ENCODE data around the gene TDRD9. TPM values are rescaled to one million over a fixed set of nuclear protein-coding genes. Genes with fewer than 3 reads are reported as not detected.

Gene TDRD9
- total and polyA plus RNA-seq, 2 experiments from 2014 or later, result not detected

DNA sequence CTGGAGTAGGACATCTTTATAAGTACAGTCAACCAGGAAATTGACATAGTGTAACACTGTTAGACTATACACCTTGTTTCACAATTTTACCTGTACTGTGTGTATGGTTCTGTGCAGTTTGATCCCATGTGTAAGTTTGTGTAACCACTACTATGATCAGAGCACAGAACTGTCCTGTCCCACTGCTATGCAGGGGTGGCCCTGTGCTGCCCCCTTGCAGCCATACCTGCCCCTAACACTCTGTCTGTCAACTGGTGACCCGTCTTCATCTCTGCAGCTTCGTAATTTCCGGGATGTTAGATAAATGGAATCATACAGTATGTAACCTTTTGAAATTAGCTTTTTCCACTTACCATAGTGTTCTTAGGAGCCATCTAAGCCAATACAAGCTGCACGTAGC lies 72.7 kb downstream of the TDRD9 start:
- TF ChIP-seq EZH2phosphoT487 (IDR thresholded peaks at IDR 0.05; ENCODE audit: insufficient read depth, low read depth), result no peak
- TF ChIP-seq EZH2 (IDR thresholded peaks at IDR 0.05; ENCODE audit: insufficient read depth, poor library complexity, severe bottlenecking), result no peak
- Histone ChIP-seq H4K20me1 (ENCODE audit: insufficient read depth) (no peaks in the 10 kb centered on the region), H3F3A (ENCODE audit: insufficient read depth) (no peaks in the 10 kb centered on the region), H3K36me3 (ENCODE audit: low read depth) (no peaks in the 10 kb centered on the region), H3K9me3 (ENCODE audit: low read depth) (no peaks in the 10 kb centered on the region), H2AFZ (no peak overlapping the region), H3K79me2 (ENCODE audit: insufficient read depth) (no peaks in the 10 kb centered on the region), H3K9ac (no peak overlapping the region), H3K27me3 (replicated peaks; ENCODE audit: insufficient read depth) (peaks cover 8% of the 10 kb centered on the region; the same call in 1 of the 2 replicates), H3K9me2 (ENCODE audit: insufficient read depth) (no peaks in the 10 kb centered on the region), H3K4me3 (no peak overlapping the region), H3K4me2 (ENCODE audit: unreplicated experiment) (no peak overlapping the region), H3K27ac (no peak overlapping the region), H3K4me1 (ENCODE audit: insufficient read depth) (no peaks in the 10 kb centered on the region)
- DNase-seq, result no peak
- WGBS, 2 experiments (ENCODE audit: low coverage in 1 of 2, low lambda C conversion rate in 2 of 2, missing lambda C conversion rate in 2 of 2), result 49 to 56% methylated on average over 4 of the region's 4 CpGs
- in situ Hi-C loops (cut with MboI), result no loop called here

DNA sequence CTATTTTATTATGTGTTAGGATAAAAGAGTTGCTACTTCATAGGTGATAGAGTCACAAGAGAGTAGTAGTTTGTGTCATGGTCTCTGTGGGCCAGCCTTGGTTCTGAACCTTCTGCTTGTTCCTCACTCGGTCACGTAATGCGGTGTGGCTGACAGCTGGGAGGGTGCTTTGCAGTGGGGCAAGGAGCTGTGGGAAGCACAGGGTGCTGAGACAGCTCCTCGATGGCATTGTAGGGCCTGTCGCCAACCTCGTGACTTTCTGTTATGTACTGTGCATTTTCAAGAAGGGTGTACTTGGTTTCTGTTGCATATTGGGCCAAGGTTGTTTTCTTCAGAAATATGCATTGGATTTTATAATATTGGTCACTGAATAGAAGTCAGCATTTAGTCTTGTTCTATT lies 75.4 kb downstream of the TDRD9 start:
- H3K9ac ChIP-seq, result no peak overlapping the region
- no peak overlapping the region for H2AFZ ChIP-seq
- no peaks in the 10 kb centered on the region for H3F3A ChIP-seq (ENCODE audit: insufficient read depth)
- H3K9me2 ChIP-seq (ENCODE audit: insufficient read depth), result no peaks in the 10 kb centered on the region
- H3K36me3 ChIP-seq (ENCODE audit: low read depth), result no peaks in the 10 kb centered on the region
- no peaks in the 10 kb centered on the region for H4K20me1 ChIP-seq (ENCODE audit: insufficient read depth)
- no peak overlapping the region for H3K4me3 ChIP-seq
- no peak for DNase-seq
- no peaks in the 10 kb centered on the region for H3K9me3 ChIP-seq (ENCODE audit: low read depth)
- H3K27me3 ChIP-seq (replicated peaks; ENCODE audit: insufficient read depth), result no peaks in the 10 kb centered on the region
- in situ Hi-C loops (cut with MboI), result no loop called here
- TF ChIP-seq EZH2 (IDR thresholded peaks at IDR 0.05; ENCODE audit: insufficient read depth, poor library complexity, severe bottlenecking), result no peak
- no peak for TF ChIP-seq EZH2phosphoT487 (IDR thresholded peaks at IDR 0.05; ENCODE audit: insufficient read depth, low read depth)
- H3K4me1 ChIP-seq (ENCODE audit: insufficient read depth), result no peaks in the 10 kb centered on the region
- H3K79me2 ChIP-seq (ENCODE audit: insufficient read depth), result no peaks in the 10 kb centered on the region
- H3K4me2 ChIP-seq (ENCODE audit: unreplicated experiment), result no peak overlapping the region
- 45 to 55% methylated on average over 6 of the region's 6 CpGs for WGBS, 2 experiments (ENCODE audit: low coverage in 1 of 2, low lambda C conversion rate in 2 of 2, missing lambda C conversion rate in 2 of 2)
- no peak overlapping the region for H3K27ac ChIP-seq

DNA sequence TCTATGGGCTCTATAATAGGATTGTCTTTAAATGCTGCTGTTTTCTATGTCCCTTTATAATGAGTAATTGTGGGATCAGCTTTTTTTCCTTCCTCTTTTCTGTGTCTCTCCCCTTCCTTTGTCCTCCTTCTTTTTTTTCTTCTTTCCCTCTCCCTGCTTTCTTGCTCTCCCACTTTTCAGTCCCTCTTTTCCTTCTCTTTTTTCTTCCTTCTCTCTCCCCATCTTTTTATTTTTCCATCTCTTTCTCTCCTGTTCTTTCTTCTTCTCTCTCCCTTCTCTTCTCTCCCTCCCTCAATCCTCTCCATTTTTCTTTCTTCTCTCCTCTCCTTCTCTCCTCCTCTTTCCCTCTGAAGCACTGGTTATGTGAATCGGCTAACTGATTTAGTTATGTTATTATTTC lies 76.6 kb downstream of the TDRD9 start:
- no peak overlapping the region for H3K4me2 ChIP-seq (ENCODE audit: unreplicated experiment)
- no peak overlapping the region for H2AFZ ChIP-seq
- H3K27me3 ChIP-seq (replicated peaks; ENCODE audit: insufficient read depth), result no peaks in the 10 kb centered on the region
- H3K36me3 ChIP-seq (ENCODE audit: low read depth), result no peaks in the 10 kb centered on the region
- TF ChIP-seq EZH2 (IDR thresholded peaks at IDR 0.05; ENCODE audit: insufficient read depth, poor library complexity, severe bottlenecking), result no peak
- TF ChIP-seq EZH2phosphoT487 (IDR thresholded peaks at IDR 0.05; ENCODE audit: insufficient read depth, low read depth), result no peak
- no peaks in the 10 kb centered on the region for H3F3A ChIP-seq (ENCODE audit: insufficient read depth)
- no peak overlapping the region for H3K27ac ChIP-seq
- in situ Hi-C loops (cut with MboI), result no loop called here
- H3K9ac ChIP-seq, result no peak overlapping the region
- DNase-seq, result no peak
- no peak overlapping the region for H3K4me3 ChIP-seq
- H3K79me2 ChIP-seq (ENCODE audit: insufficient read depth), result no peaks in the 10 kb centered on the region
- no peaks in the 10 kb centered on the region for H3K4me1 ChIP-seq (ENCODE audit: insufficient read depth)
- no peaks in the 10 kb centered on the region for H3K9me2 ChIP-seq (ENCODE audit: insufficient read depth)
- WGBS, 2 experiments (ENCODE audit: low coverage in 1 of 2, low lambda C conversion rate in 2 of 2, missing lambda C conversion rate in 2 of 2), result 41 to 43% methylated on average over 1 of the region's 1 CpG
- H4K20me1 ChIP-seq (ENCODE audit: insufficient read depth), result no peaks in the 10 kb centered on the region
- no peaks in the 10 kb centered on the region for H3K9me3 ChIP-seq (ENCODE audit: low read depth)

- in situ Hi-C loops (cut with MboI), result no loop called here
- Histone ChIP-seq H3K4me3 (no peak overlapping the region), H3K36me3 (ENCODE audit: low read depth) (no peaks in the 10 kb centered on the region), H2AFZ (no peak overlapping the region), H3K27ac (no peak overlapping the region), H3K4me2 (ENCODE audit: unreplicated experiment) (no peak overlapping the region), H3F3A (ENCODE audit: insufficient read depth) (no peaks in the 10 kb centered on the region), H3K27me3 (replicated peaks; ENCODE audit: insufficient read depth) (no peaks in the 10 kb centered on the region), H3K9ac (no peak overlapping the region), H4K20me1 (ENCODE audit: insufficient read depth) (no peaks in the 10 kb centered on the region), H3K9me2 (ENCODE audit: insufficient read depth) (no peaks in the 10 kb centered on the region), H3K4me1 (ENCODE audit: insufficient read depth) (no peaks in the 10 kb centered on the region), H3K9me3 (ENCODE audit: low read depth) (no peaks in the 10 kb centered on the region), H3K79me2 (ENCODE audit: insufficient read depth) (no peaks in the 10 kb centered on the region)
- no peak for DNase-seq
- WGBS, 2 experiments (ENCODE audit: low coverage in 1 of 2, low lambda C conversion rate in 2 of 2, missing lambda C conversion rate in 2 of 2), result 62 to 69% methylated on average over 8 of the region's 8 CpGs
- TF ChIP-seq EZH2 (IDR thresholded peaks at IDR 0.05; ENCODE audit: insufficient read depth, poor library complexity, severe bottlenecking) (no peak), EZH2phosphoT487 (IDR thresholded peaks at IDR 0.05; ENCODE audit: insufficient read depth, low read depth) (no peak)
Measured at GRCh38 chr14:104005489-104005888, 77.2 kb downstream of the TDRD9 start.

DNA sequence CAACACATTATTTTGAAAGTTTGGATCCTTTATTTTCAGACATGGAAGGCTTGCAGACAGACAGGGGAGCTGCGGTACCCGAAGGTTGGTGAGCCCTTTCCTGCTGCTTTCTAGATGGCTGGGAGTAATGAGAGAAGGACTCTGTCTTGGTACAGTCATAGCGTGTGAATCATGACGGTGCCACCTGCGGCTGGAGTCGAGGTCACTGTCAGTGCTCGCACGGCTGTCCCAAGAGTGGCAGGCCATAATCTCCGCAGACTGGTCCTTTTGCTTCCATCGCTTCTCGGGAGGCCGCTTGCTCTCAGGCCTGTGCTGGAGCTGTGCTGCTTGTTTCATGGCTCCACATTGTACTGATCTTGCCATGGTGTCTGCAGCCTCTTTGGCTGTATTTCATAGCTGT lies 78.9 kb downstream of the TDRD9 start:
- Histone ChIP-seq H3K9me3 (ENCODE audit: low read depth) (no peaks in the 10 kb centered on the region), H4K20me1 (ENCODE audit: insufficient read depth) (no peaks in the 10 kb centered on the region), H2AFZ (no peak overlapping the region), H3K9ac (no peak overlapping the region), H3K27me3 (replicated peaks; ENCODE audit: insufficient read depth) (no peaks in the 10 kb centered on the region), H3K79me2 (ENCODE audit: insufficient read depth) (no peaks in the 10 kb centered on the region), H3K4me1 (ENCODE audit: insufficient read depth) (no peaks in the 10 kb centered on the region), H3K36me3 (ENCODE audit: low read depth) (no peaks in the 10 kb centered on the region), H3K9me2 (ENCODE audit: insufficient read depth) (no peaks in the 10 kb centered on the region), H3K4me3 (no peak overlapping the region), H3K27ac (no peak overlapping the region), H3F3A (ENCODE audit: insufficient read depth) (no peaks in the 10 kb centered on the region), H3K4me2 (ENCODE audit: unreplicated experiment) (no peak overlapping the region)
- TF ChIP-seq EZH2 (IDR thresholded peaks at IDR 0.05; ENCODE audit: insufficient read depth, poor library complexity, severe bottlenecking) (no peak), EZH2phosphoT487 (IDR thresholded peaks at IDR 0.05; ENCODE audit: insufficient read depth, low read depth) (no peak)
- 78 to 82% methylated on average over 12 of the region's 12 CpGs for WGBS, 2 experiments (ENCODE audit: low coverage in 1 of 2, low lambda C conversion rate in 2 of 2, missing lambda C conversion rate in 2 of 2)
- in situ Hi-C loops (cut with MboI), result no loop called here
- no peak for DNase-seq
